ENCODE results near the gene FDXR. TPM values are rescaled to one million over a fixed set of nuclear protein-coding genes. Genes with fewer than 3 reads are reported as not detected.

FDXR gene
- total and polyA plus RNA-seq, 9 of the 15 experiments (the other 6 are each of a cell fraction or from before 2014, with no cell fraction given) = 0.89 to 70.7 (median 30.9) TPM

- peaks cover 0 to 2% of the 10 kb centered on the region in 2 experiments; a peak in 2 of 5 replicates for H3K27me3 ChIP-seq (ENCODE audit: control insufficient read depth in 2 of 2, insufficient read depth in 2 of 2, low read length in 2 of 2)
- no peak overlapping the region for H3K4me2 ChIP-seq (ENCODE audit: insufficient read depth, low read length)
- no peaks in the 10 kb centered on the region for H3K9me1 ChIP-seq (ENCODE audit: control insufficient read depth, insufficient read depth, low read length)
- in situ Hi-C loops (cut with MboI) (no loop called here), intact Hi-C loops (cut with micrococcal nuclease) (no loop called here)
- 56% methylated on average over 5 of the region's 5 CpGs for WGBS (ENCODE audit: insufficient coverage, low coverage, missing lambda C conversion rate)
- H3K4me3 ChIP-seq = no peak overlapping the region
- peak; percentile 48 for FAIRE-seq
- no peaks in the 10 kb centered on the region for H3K36me3 ChIP-seq (ENCODE audit: control insufficient read depth, insufficient read depth, low read length)
- no TSS peak for BruUV-seq (replicated peaks)
- POLR2A ChIA-PET = interaction anchor here (0.6 to 0.8 kb wide), 4 partner anchors 13 to 321 kb away, joined by 3 to 4 read pairs (median 3); no protein-coding TSS in a partner anchor
- no peak for ATAC-seq
- H3K9ac ChIP-seq (ENCODE audit: insufficient read depth in 1 of 2, low read depth in 2 of 2, low read length in 2 of 2) = no peak overlapping the region
- H2AFZ ChIP-seq (ENCODE audit: low read depth, low read length) = no peak overlapping the region
- H3K79me2 ChIP-seq (ENCODE audit: control insufficient read depth, insufficient read depth, low read length) = no peaks in the 10 kb centered on the region
- H3K27ac ChIP-seq (ENCODE audit: extremely low read depth, low read depth, low read length) = no peak overlapping the region
- no peak for DNase-seq (ENCODE audit: extremely low read depth in 1 of 4, low spot score in 3 of 4)
- CTCF ChIA-PET (ENCODE audit: low intra/inter-chr PET ratio) = interaction anchor here (0.5 to 1.4 kb wide), 3 partner anchors 37 to 42 kb away, joined by 3 to 8 read pairs (median 7); no protein-coding TSS in a partner anchor
- no peaks in the 10 kb centered on the region for H4K20me1 ChIP-seq (replicated peaks; ENCODE audit: control insufficient read depth, insufficient read depth, low read length)
- TF ChIP-seq NCOA2 (IDR thresholded peaks at IDR 0.05; ENCODE audit: partially characterized antibody in 2 of 2) (no peak), GTF2B (IDR thresholded peaks at IDR 0.05; ENCODE audit: extremely low read depth, insufficient read length) (no peak), ZBTB9 (CRISPR knock-in tag; IDR thresholded peaks at IDR 0.05) (no peak), EWSR1 (IDR thresholded peaks at IDR 0.05; ENCODE audit: borderline replicate concordance, low read depth, partially characterized antibody) (no peak), TAF15 (IDR thresholded peaks at IDR 0.05; ENCODE audit: low read depth, low read length) (no peak), RAD51 (IDR thresholded peaks at IDR 0.05; ENCODE audit: borderline replicate concordance, low read depth) (no peak), MAFG (tag; conservative IDR thresholded peaks at IDR 0.05) (no peak), HOMEZ (CRISPR knock-in tag; IDR thresholded peaks at IDR 0.05) (no peak), CHD2 (IDR thresholded peaks at IDR 0.05; ENCODE audit: low read depth, low read length) (no peak), NBN (IDR thresholded peaks at IDR 0.05; ENCODE audit: low read depth) (no peak), KDM5B (IDR thresholded peaks at IDR 0.05; ENCODE audit: insufficient replicate concordance, low read depth, low read length) (no peak)
- H3K9me3 ChIP-seq (replicated peaks; ENCODE audit: control insufficient read depth, insufficient read depth, low read depth, low read length) = no peaks in the 10 kb centered on the region
- peaks cover 13 to 57% of the 10 kb centered on the region in 2 experiments for H3K4me1 ChIP-seq (replicated peaks in 1 of 2; ENCODE audit: control insufficient read depth in 2 of 2, insufficient read depth in 2 of 2, low read length in 2 of 2)
These were observed 46.1 kb upstream of the FDXR start for GRCh38 chr17:74918906-74919305.
